ENCODE data around the gene RPS15. TPM values are rescaled to one million over a fixed set of nuclear protein-coding genes. Genes with fewer than 3 reads are reported as not detected.

The RPS15 gene
- total and polyA plus RNA-seq, 2 of the 13 experiments (the other 11 are each of a cell fraction or from before 2014, with no cell fraction given): 695 to 1,411 TPM

DNA sequence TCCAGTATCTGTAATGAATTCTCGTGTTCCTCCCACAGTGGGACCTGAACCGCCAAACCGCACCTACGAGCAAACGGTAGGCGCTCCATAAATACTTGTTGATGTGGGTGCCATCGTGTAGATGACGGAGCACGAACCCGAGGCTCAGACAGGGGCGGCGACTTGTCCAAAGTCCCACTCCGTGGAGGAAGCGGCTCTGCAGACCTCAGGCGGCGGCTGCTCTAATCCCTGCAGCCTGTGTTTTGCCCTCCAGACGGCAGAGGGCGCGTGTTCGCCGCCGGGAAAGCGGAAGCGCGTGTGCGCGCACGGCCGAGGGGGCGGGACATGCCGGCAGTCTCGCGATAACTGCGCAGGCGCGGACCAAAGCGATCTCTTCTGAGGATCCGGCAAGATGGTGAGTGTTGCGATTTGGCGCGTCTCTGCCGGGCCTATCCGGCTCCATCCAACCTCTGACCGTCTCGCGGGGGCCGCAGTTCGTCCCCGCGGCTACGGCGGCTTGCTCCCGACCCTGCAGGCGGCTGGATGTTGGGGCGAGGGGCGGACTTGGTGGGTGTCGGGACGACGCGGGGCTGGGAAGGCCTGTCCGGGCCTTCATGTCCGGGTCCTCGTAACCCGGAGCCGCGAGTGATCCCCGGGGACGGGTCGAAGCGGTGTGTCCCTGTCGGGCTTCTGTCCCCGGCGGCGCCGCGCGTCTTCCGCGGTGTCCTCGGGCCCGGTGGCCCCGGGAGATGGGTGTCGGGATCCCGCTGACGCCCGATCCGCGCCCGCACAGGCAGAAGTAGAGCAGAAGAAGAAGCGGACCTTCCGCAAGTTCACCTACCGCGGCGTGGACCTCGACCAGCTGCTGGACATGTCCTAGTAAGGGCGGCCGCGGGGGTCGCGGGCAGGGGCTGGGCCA lies at the start of gene RPS15 (continued):
- TF ChIP-seq EZH2 (conservative IDR thresholded peaks at IDR 0.05; ENCODE audit: low read depth, low read length): no peak
- TF ChIP-seq, protein P1, sequence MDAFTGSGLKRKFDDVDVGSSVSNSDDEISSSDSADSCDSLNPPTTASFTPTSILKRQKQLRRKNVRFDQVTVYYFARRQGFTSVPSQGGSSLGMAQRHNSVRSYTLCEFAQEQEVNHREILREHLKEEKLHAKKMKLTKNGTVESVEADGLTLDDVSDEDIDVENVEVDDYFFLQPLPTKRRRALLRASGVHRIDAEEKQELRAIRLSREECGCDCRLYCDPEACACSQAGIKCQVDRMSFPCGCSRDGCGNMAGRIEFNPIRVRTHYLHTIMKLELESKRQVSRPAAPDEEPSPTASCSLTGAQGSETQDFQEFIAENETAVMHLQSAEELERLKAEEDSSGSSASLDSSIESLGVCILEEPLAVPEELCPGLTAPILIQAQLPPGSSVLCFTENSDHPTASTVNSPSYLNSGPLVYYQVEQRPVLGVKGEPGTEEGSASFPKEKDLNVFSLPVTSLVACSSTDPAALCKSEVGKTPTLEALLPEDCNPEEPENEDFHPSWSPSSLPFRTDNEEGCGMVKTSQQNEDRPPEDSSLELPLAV (CRISPR knock-in tag; conservative IDR thresholded peaks at IDR 0.05; ENCODE audit: low read depth): peak; percentile 69; the same call in 1 of the 2 replicates
- no peak for TF ChIP-seq ZNF7 (CRISPR knock-in tag; IDR thresholded peaks at IDR 0.05)
- peak; percentile 97 for TF ChIP-seq KAT8 (CRISPR knock-in tag; IDR thresholded peaks at IDR 0.05)
- no peak for TF ChIP-seq DNMT1 (CRISPR knock-in tag; IDR thresholded peaks at IDR 0.05)
- TF ChIP-seq MAF1 (CRISPR knock-in tag; IDR thresholded peaks at IDR 0.05; ENCODE audit: borderline replicate concordance): peak; percentile 85; the same call in 1 of the 2 replicates
- TF ChIP-seq, protein P2, sequence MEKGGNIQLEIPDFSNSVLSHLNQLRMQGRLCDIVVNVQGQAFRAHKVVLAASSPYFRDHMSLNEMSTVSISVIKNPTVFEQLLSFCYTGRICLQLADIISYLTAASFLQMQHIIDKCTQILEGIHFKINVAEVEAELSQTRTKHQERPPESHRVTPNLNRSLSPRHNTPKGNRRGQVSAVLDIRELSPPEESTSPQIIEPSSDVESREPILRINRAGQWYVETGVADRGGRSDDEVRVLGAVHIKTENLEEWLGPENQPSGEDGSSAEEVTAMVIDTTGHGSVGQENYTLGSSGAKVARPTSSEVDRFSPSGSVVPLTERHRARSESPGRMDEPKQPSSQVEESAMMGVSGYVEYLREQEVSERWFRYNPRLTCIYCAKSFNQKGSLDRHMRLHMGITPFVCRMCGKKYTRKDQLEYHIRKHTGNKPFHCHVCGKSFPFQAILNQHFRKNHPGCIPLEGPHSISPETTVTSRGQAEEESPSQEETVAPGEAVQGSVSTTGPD (CRISPR knock-in tag; IDR thresholded peaks at IDR 0.05): peak; percentile 48; the same call in 1 of the 2 replicates
- TF ChIP-seq RFXAP (CRISPR knock-in tag; IDR thresholded peaks at IDR 0.05; ENCODE audit: borderline replicate concordance): peak; percentile 87
- TF ChIP-seq ZNF143 (CRISPR knock-in tag; IDR thresholded peaks at IDR 0.05): peak; percentile 78
- TF ChIP-seq LCORL (IDR thresholded peaks at IDR 0.05): peak; percentile 66; the same call in 1 of the 2 replicates
- peak; percentile 86 for TF ChIP-seq LCORL (CRISPR knock-in tag; IDR thresholded peaks at IDR 0.05)
- peak; percentile 94 for TF ChIP-seq AKAP8 (CRISPR knock-in tag; IDR thresholded peaks at IDR 0.05)
- TF ChIP-seq, protein P3, sequence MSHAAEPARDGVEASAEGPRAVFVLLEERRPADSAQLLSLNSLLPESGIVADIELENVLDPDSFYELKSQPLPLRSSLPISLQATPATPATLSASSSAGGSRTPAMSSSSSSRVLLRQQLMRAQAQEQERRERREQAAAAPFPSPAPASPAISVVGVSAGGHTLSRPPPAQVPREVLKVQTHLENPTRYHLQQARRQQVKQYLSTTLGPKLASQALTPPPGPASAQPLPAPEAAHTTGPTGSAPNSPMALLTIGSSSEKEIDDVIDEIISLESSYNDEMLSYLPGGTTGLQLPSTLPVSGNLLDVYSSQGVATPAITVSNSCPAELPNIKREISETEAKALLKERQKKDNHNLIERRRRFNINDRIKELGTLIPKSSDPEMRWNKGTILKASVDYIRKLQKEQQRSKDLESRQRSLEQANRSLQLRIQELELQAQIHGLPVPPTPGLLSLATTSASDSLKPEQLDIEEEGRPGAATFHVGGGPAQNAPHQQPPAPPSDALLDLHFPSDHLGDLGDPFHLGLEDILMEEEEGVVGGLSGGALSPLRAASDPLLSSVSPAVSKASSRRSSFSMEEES (CRISPR knock-in tag; IDR thresholded peaks at IDR 0.05): peak; percentile 53; the same call in 1 of the 2 replicates
- TF ChIP-seq HNF4A (CRISPR knock-in tag; IDR thresholded peaks at IDR 0.05): peak; percentile 95
- TF ChIP-seq, protein P4, sequence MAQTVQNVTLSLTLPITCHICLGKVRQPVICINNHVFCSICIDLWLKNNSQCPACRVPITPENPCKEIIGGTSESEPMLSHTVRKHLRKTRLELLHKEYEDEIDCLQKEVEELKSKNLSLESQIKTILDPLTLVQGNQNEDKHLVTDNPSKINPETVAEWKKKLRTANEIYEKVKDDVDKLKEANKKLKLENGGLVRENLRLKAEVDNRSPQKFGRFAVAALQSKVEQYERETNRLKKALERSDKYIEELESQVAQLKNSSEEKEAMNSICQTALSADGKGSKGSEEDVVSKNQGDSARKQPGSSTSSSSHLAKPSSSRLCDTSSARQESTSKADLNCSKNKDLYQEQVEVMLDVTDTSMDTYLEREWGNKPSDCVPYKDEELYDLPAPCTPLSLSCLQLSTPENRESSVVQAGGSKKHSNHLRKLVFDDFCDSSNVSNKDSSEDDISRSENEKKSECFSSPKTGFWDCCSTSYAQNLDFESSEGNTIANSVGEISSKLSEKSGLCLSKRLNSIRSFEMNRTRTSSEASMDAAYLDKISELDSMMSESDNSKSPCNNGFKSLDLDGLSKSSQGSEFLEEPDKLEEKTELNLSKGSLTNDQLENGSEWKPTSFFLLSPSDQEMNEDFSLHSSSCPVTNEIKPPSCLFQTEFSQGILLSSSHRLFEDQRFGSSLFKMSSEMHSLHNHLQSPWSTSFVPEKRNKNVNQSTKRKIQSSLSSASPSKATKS (CRISPR knock-in tag; IDR thresholded peaks at IDR 0.05): no peak; the same call in 1 of the 2 replicates
- peak; percentile 92 for TF ChIP-seq HDAC2 (CRISPR knock-in tag; IDR thresholded peaks at IDR 0.05)
- no peak for TF ChIP-seq MBNL3 (CRISPR knock-in tag; conservative IDR thresholded peaks at IDR 0.05)
- peak; percentile 83 for TF ChIP-seq RXRB (CRISPR knock-in tag; IDR thresholded peaks at IDR 0.05; ENCODE audit: borderline replicate concordance)
- TF ChIP-seq MIER3 (CRISPR knock-in tag; IDR thresholded peaks at IDR 0.05; ENCODE audit: borderline replicate concordance): peak; percentile 99
- TF ChIP-seq MED13 (CRISPR knock-in tag; IDR thresholded peaks at IDR 0.05): peak; percentile 89
- TF ChIP-seq HNRNPUL1 (IDR thresholded peaks at IDR 0.05; ENCODE audit: low read depth, low read length): 0 out of 2 replicates have a peak, but pooled peaks have one; percentile 47
- peak; percentile 82 for TF ChIP-seq CREB1 (IDR thresholded peaks at IDR 0.05)
- peak; percentile 89 for TF ChIP-seq CREB1 (CRISPR knock-in tag; IDR thresholded peaks at IDR 0.05)
- TF ChIP-seq ZNF30 (CRISPR knock-in tag; IDR thresholded peaks at IDR 0.05): 0 out of 2 replicates have a peak, but pooled peaks have one; percentile 18
- peak; percentile 66 for TF ChIP-seq HCFC1 (IDR thresholded peaks at IDR 0.05; ENCODE audit: low read depth, low read length)
